ENCODE results near the gene MYL3.

Gene MYL3

DNA sequence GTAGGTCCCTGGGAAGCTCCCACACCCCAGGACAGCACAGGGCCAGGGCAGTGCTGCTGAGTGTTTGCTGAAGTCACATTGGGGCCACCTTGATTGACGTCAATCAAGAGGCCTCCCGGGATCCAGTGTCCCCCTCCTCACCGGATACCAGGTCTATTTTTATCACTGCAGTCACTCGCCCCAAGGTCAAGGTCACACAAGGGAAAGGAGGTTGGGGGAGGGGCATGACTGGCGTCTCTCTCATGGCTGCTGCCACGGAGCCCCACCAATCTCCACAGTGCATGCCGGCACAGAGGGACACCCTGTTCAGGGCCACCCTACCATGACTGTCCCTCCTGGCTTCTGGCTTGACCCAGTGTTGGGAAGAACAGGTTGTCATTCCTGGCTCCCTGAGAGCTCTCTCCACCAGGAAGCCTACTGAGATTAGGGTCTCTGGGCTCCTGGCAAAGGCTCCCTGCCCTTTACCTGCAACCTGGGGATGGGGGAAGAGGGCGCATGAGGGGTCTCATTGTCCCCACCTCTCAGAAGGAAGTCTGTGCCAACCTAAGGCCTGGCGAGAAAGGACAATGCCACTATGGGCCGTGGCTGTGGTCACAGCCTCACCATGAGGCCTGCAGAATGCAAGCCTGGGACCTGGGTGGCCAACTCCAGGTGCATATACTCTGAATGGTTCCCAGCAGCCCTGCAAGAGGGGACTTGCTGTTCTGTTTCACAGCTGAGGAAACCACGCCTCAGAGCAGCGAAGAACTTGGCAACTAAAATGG lies 1.5 kb downstream of the MYL3 start:
- TF ChIP-seq, protein P1, sequence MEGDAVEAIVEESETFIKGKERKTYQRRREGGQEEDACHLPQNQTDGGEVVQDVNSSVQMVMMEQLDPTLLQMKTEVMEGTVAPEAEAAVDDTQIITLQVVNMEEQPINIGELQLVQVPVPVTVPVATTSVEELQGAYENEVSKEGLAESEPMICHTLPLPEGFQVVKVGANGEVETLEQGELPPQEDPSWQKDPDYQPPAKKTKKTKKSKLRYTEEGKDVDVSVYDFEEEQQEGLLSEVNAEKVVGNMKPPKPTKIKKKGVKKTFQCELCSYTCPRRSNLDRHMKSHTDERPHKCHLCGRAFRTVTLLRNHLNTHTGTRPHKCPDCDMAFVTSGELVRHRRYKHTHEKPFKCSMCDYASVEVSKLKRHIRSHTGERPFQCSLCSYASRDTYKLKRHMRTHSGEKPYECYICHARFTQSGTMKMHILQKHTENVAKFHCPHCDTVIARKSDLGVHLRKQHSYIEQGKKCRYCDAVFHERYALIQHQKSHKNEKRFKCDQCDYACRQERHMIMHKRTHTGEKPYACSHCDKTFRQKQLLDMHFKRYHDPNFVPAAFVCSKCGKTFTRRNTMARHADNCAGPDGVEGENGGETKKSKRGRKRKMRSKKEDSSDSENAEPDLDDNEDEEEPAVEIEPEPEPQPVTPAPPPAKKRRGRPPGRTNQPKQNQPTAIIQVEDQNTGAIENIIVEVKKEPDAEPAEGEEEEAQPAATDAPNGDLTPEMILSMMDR (conservative IDR thresholded peaks at IDR 0.05; ENCODE audit: control insufficient read depth, insufficient read depth, low read depth, low read length): no peak
- H3K4me3 ChIP-seq (ENCODE audit: control insufficient read depth, low read depth, low read length): no peak overlapping the region
- no peak for DNase-seq (ENCODE audit: low read depth)

DNA sequence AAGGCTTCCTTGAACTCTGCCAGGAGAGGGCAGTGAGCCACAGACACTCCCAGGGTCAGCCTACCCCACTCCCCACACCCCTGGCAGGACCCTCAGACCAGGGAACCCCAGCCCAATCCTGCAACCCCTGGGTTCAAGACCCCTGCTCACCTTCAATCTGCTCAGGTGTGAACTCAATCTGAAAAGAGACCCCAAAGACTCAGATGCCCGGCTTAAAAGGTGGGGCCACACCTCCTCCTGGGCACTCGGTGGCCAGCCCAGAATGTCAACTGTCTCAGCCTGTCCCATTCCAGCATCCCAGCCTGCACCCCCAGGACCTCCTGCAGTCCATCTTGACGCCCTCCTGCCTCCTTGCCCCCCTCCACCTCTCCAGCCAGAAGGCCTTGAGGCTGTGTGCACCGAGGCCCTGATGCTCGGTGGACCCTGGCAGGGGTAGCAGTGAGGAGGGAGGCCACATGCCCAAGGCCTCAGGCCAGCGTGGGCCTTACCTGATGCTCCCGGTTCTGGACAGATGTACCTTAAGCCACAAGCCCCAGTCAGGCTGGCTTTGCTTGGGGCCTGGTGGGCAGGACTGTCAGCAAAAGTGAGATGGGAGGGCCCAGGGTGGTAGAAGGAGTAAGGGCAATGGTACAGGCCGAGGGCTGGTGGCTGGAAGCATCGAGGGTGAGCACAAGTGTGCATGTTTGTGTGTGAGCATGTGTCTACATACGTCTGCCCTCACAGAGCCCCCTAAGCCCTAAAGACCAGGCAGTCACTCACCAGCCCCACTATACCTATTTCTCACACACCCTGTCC lies 2.2 kb downstream of the MYL3 start:
- H3K4me3 ChIP-seq (ENCODE audit: control insufficient read depth, low read depth, low read length): no peak overlapping the region
- TF ChIP-seq, protein P1 (conservative IDR thresholded peaks at IDR 0.05; ENCODE audit: control insufficient read depth, insufficient read depth, low read depth, low read length): no peak
- DNase-seq (ENCODE audit: low read depth): no peak

DNA sequence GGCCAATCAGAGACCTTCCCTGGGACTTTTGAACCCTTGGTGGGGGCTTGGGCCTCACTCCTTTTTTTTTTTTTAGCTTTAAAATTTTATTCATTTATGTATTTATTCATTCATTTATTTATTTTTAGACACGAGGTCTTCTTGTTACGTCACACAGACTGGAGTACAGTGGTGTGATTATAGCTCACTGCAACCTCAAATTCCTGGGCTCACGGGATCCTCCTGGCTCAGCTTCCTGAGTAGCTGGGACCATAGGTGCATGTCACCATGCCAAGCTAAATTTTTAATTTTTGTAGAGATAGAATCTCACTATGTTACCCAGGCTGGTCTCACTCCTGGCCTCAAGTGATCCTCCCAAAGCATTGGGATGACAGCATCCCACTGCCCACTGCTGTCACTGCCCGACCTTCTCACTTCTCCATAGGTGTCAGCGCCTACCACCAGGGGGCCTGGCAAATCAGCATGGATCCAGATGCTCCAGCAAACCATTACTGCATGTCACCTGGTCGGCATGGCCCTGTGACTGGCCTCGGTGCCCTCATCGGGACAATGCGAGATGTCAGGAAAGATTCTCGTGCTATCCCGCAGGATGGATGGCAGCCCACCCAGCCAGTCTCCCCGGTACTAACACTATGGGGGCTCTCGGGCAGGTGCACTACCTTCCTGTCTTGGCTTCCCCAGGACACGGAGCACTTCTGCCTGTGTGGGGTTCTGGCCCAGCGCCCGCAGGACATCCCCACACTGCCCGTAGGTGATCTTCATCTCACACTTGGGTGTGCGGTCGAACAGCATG lies 3.0 kb downstream of the MYL3 start:
- TF ChIP-seq, protein P1 (conservative IDR thresholded peaks at IDR 0.05; ENCODE audit: control insufficient read depth, insufficient read depth, low read depth, low read length): peak; percentile 39
- DNase-seq (ENCODE audit: low read depth): no peak
- H3K4me3 ChIP-seq (ENCODE audit: control insufficient read depth, low read depth, low read length): no peak overlapping the region

DNA sequence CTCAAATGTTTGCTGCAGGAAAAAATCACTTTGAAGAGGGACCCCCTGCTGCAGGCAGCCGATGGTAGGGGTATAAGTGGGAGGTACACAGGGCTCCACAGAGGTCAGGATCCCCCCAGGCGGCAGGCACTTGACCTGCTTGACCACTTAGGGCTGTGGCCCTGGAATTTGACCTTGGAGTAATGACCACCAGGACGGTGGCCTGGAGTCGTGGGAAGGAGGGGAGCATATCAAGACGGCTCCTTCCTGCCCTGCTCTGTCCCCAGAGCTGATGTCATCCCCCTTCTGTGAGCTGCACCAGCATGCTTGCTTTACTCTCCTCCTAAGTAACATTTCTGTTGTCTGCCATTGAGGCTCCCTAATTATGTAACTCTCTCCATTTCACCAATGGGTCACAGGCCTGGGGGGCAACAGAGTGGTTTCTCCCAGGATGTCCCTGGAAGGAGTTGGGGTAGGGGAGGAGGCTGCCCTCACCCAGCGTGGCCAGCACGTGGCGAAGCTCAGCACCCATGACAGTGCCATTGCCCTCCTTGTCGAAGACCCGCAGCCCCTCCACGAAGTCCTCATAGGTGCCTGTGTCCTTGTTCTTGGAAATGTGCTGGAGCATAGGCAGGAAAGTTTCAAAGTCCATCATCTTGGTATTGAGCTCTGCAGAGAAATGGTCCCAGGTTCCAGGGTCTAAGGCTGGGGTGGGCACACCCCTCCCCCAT lies 4.1 kb downstream of the MYL3 start:
- DNase-seq (ENCODE audit: low read depth): no peak
- TF ChIP-seq, protein P1 (conservative IDR thresholded peaks at IDR 0.05; ENCODE audit: control insufficient read depth, insufficient read depth, low read depth, low read length): no peak
- H3K4me3 ChIP-seq (ENCODE audit: control insufficient read depth, low read depth, low read length): no peak overlapping the region

DNA sequence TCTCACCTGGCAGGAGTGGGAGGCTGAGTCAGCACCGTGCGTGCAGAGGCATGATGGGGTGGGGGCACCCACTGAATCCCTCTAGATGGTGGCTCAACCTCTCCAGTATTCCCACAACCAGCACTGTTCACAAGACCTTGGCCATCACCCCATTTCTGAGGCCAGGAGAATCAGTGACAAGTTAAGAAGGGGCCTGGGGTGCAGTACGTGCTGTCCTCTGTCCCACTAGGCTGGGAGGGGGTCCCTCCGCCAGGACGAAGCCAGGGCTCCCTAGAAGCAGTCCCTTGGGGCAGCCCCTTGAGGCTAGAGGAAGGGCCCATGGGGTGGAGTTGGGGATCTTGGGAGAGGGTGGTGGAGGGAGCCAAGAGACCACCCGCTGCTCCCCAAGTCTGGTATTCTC lies 4.8 kb downstream of the MYL3 start:
- TF ChIP-seq, protein P1 (conservative IDR thresholded peaks at IDR 0.05; ENCODE audit: control insufficient read depth, insufficient read depth, low read depth, low read length): no peak
- DNase-seq (ENCODE audit: low read depth): no peak
- no peak overlapping the region for H3K4me3 ChIP-seq (ENCODE audit: control insufficient read depth, low read depth, low read length)

All from fibroblast of mammary gland (primary cell).